H1 (cell line): ENCODE measurements around the gene STK40. TPM values are rescaled to one million over a fixed set of nuclear protein-coding genes. Genes with fewer than 3 reads are reported as not detected.

Source experiments
- BCL11A ChIP-seq, 2 experiments: IDR thresholded peaks; one replicate each; pipeline ENCODE4 v1.6.1; 2011; ENCODE audit warnings: low read depth in 2 of 2, low read length in 2 of 2, mild to moderate bottlenecking in 2 of 2
- E2F6 ChIP-seq: IDR thresholded peaks from 2 replicates; pipeline ENCODE4 v1.6.1; 2012; ENCODE audit warnings: inconsistent platforms
- HDAC2 ChIP-seq, 2 experiments: fragments of 300-600 bp in 1 of 2; sonication (generic) in 1 of 2; IDR thresholded peaks; 2 replicates each; pipeline ENCODE4 v1.6.1; 2011 to 2012; ENCODE audit warnings: low read depth in 2 of 2, low read length in 2 of 2, mild to moderate bottlenecking in 2 of 2, moderate library complexity in 2 of 2, borderline replicate concordance in 1 of 2, inconsistent platforms in 1 of 2
- KDM5A ChIP-seq: fragments of 200-600 bp; IDR thresholded peaks from 2 replicates; pipeline ENCODE4 v1.7.1; 2012; ENCODE audit warnings: mild to moderate bottlenecking, low read length, inconsistent platforms, mixed read lengths
- POLR2A ChIP-seq, 2 experiments: IDR thresholded peaks; 1 replicate in 1 of 2; 2 replicates in 1 of 2; pipeline ENCODE4 v1.6.1; 2011; ENCODE audit warnings: low read depth in 2 of 2, low read length in 2 of 2, mild to moderate bottlenecking in 2 of 2; ENCODE audit errors: control extremely low read depth in 1 of 2
- RXRA ChIP-seq: IDR thresholded peaks from 2 replicates; pipeline ENCODE4 v1.6.1; 2011; ENCODE audit warnings: low read depth, mild to moderate bottlenecking, low read length, moderate library complexity; ENCODE audit not compliant: insufficient read depth
- TAF1 ChIP-seq: IDR thresholded peaks from 2 replicates; pipeline ENCODE4 v1.6.1; 2011; ENCODE audit warnings: mild to moderate bottlenecking, low read depth, low read length
- TBP ChIP-seq: IDR thresholded peaks from 2 replicates; pipeline ENCODE4 v1.6.1; 2011; ENCODE audit warnings: low read depth, low read length, improper control_type of control experiment
- polyA plus RNA-seq, 7 experiments: library from polyadenylated mRNA; depleted of rRNA in 3 of 7; stranded (reverse) in 5 of 7; unstranded in 2 of 7; fragments of >200 nt in 5 of 7; fragments of 200-250 nt in 2 of 7; gene quantifications; 1 replicate in 5 of 7; 2 replicates in 1 of 7; 4 replicates in 1 of 7; pipeline versions ENCODE4 v1.2.1 to v1.2.3, GENCODE V29; 2011 to 2013; ENCODE audit warnings: missing spikeins in 2 of 7, mixed read lengths in 2 of 7
- total RNA-seq: library from RNA; stranded (reverse); fragmentation: NEBNext Ultra II Directional; extraction: Animal tissue kit (Norgen Biotek cat#: 25700); gene quantifications from 2 replicates; pipeline ENCODE4 v1.2.1, GENCODE V29; 2021

STK40 gene
- total and polyA plus RNA-seq, 2 of the 8 experiments (the other 6 are each of a cell fraction or from before 2014, with no cell fraction given), result 13.6 to 28.6 TPM

- TF ChIP-seq POLR2A (IDR thresholded peaks at IDR 0.05; ENCODE audit: control extremely low read depth in 1 of 2, low read depth in 2 of 2, low read length in 2 of 2) (peak in 1 of 2 experiments; percentile 68; a peak in 2 of 3 replicates), RXRA (no peak), TBP (peak; percentile 74), HDAC2 (IDR thresholded peaks at IDR 0.05; ENCODE audit: borderline replicate concordance in 1 of 2, low read depth in 2 of 2, low read length in 2 of 2) (peak in 1 of 2 experiments; percentile 4; a peak in 2 of 4 replicates), KDM5A (no peak), E2F6 (peak; percentile 50; the same call in 1 of the 2 replicates), BCL11A (IDR thresholded peaks at IDR 0.05; ENCODE audit: low read depth in 2 of 2, low read length in 2 of 2) (no peak), TAF1 (peak; percentile 58)
These were observed 79.4 kb downstream of the STK40 start, which contains the start of gene SH3D21 (continued) for GRCh38 chr1:36306210-36306901.
